Transverse colon (tissue), 4 donors: ENCODE results near the gene CWC27. TPM values are rescaled to one million over a fixed set of nuclear protein-coding genes. Genes with fewer than 3 reads are reported as not detected.

Source experiments
- DNase-seq: peaks from one replicate; pipeline ENCODE4 v3.0.0-alpha.2; 2019
- H3K27ac ChIP-seq, 4 donors: fragments of 200-600 bp; sonication (generic); 2 replicates each; pipeline ENCODE4 v1.5.1; 2016 to 2018; ENCODE audit warnings: inconsistent platforms in 4 of 4
- H3K27me3 ChIP-seq: fragments of 200-600 bp; sonication (generic); 2 replicates; pipeline ENCODE4 v1.5.1; 2017; ENCODE audit warnings: inconsistent platforms
- H3K36me3 ChIP-seq, 4 donors: fragments of 200-600 bp; sonication (generic); 2 replicates each; pipeline ENCODE4 v1.5.1; 2017 to 2019; ENCODE audit warnings: inconsistent platforms in 4 of 4
- H3K4me1 ChIP-seq, 4 donors: fragments of 200-600 bp; sonication (generic); 2 replicates each; pipeline ENCODE4 v1.5.1; 2017 to 2020; ENCODE audit warnings: inconsistent platforms in 4 of 4
- H3K4me3 ChIP-seq, 4 donors: fragments of 200-600 bp; sonication (generic); 1 replicate in 1 of 4; 2 replicates in 3 of 4; pipeline versions ENCODE4 v1.5.1 to v1.6.1; 2017 to 2019; ENCODE audit warnings: inconsistent platforms in 4 of 4
- H3K9me3 ChIP-seq, 2 donors: fragments of 200-600 bp; sonication (generic); 2 replicates each; pipeline ENCODE4 v1.5.1; 2017 to 2019; ENCODE audit warnings: inconsistent platforms in 2 of 2
- CTCF ChIP-seq, 5 experiments: fragments of 200-600 bp in 3 of 5; fragments of 450-650 bp in 2 of 5; sonication (generic) in 3 of 5; IDR thresholded peaks; 1 replicate in 2 of 5; 2 replicates in 3 of 5; pipeline ENCODE4 v1.5.1; 2016 to 2017; ENCODE audit warnings: antibody characterized with exemption in 5 of 5, inconsistent platforms in 3 of 5, mild to moderate bottlenecking in 2 of 5, moderate library complexity in 1 of 5
- EP300 ChIP-seq: sonication (generic); formaldehyde crosslinking; IDR thresholded peaks from one replicate; pipeline ENCODE4 v1.6.1; 2017; ENCODE audit warnings: antibody characterized with exemption, low read depth
- POLR2A ChIP-seq: fragments of 450-650 bp; IDR thresholded peaks from one replicate; pipeline ENCODE4 v1.6.1; 2016; ENCODE audit warnings: antibody characterized with exemption, mild to moderate bottlenecking, moderate library complexity
- POLR2AphosphoS5 ChIP-seq, 3 donors: sonication (generic); formaldehyde crosslinking; IDR thresholded peaks; one replicate each; pipeline ENCODE4 v1.6.1; 2016; ENCODE audit warnings: antibody characterized with exemption in 3 of 3
- WGBS, 2 donors: methylation state at CpG; one replicate each; pipeline ENCODE4 v1.1.5; 2018; ENCODE audit warnings: low coverage in 1 of 2; 5-methylcytosine and 5-hydroxymethylcytosine counted together
- in situ Hi-C, 4 donors: fragments of 200-750 bp; cut with MboI; loops; one replicate each; pipeline versions ENCODE4 v1.15.0 to v1.15.1; 2017; ENCODE audit warnings: low sequenced_read_pairs in 3 of 4, low pct_ligation_motif_present in 1 of 4, low pct_unique_long_range_greater_than_20kb in 1 of 4
- intact Hi-C: fragments of 100-400 bp; cut with DNase I; formaldehyde crosslinking; loops from one replicate; pipeline ENCODE4 v1.15.1; 2023; ENCODE audit warnings: low total_unique reads
- total RNA-seq, 4 donors: library from RNA; depleted of rRNA; stranded (reverse); fragments of >200 nt; gene quantifications; one replicate each; pipeline ENCODE4 v1.1.0, GENCODE V29; 2016

Gene CWC27
- total RNA-seq, 4 donors from 2014 or later = 9.6 to 36.2 (median 15.6) TPM; not detected in 1

GRCh38 chr5:65021527-65022226 is 252.9 kb downstream of the CWC27 start:
- in situ Hi-C loops (no loop called here), intact Hi-C loops (no loop called here)
- H3K27me3 ChIP-seq = no peaks in the 10 kb centered on the region
- no peak overlapping the region for H3K4me3 ChIP-seq
- no peaks in the 10 kb centered on the region for H3K9me3 ChIP-seq
- H3K4me1 ChIP-seq = peaks cover 0 to 8% (median 0%) of the 10 kb centered on the region in 4 donors
- no peaks in the 10 kb centered on the region for H3K36me3 ChIP-seq
- TF ChIP-seq POLR2A (no peak), POLR2AphosphoS5 (IDR thresholded peaks at IDR 0.05) (no peak), EP300 (no peak), CTCF (IDR thresholded peaks at IDR 0.05) (no peak)
- DNase-seq = no peak
- 65 to 80% methylated on average over 1 of the region's 1 CpG for WGBS, 2 donors
- no peak overlapping the region for H3K27ac ChIP-seq

GRCh38 chr5:65022932-65023331 is 254.2 kb downstream of the CWC27 start:
- Histone ChIP-seq H3K27me3 (no peaks in the 10 kb centered on the region), H3K36me3 (no peaks in the 10 kb centered on the region), H3K4me1 (no peaks in the 10 kb centered on the region), H3K9me3 (no peaks in the 10 kb centered on the region), H3K27ac (no peak overlapping the region), H3K4me3 (no peak overlapping the region)
- no peak for DNase-seq
- in situ Hi-C loops = no loop called here
- no peak for TF ChIP-seq POLR2A
- intact Hi-C loops = no loop called here

- H3K27ac ChIP-seq = no peak overlapping the region
- no peak overlapping the region for H3K4me3 ChIP-seq
- intact Hi-C loops (no loop called here), in situ Hi-C loops (loop anchor here in 1 of 4 donors (25.0 kb wide), 1 partner anchor 212 kb away; no protein-coding TSS in a partner anchor)
- no peaks in the 10 kb centered on the region for H3K4me1 ChIP-seq
- no peaks in the 10 kb centered on the region for H3K36me3 ChIP-seq
- H3K9me3 ChIP-seq = no peaks in the 10 kb centered on the region
- WGBS, 2 donors = 77 to 95% methylated on average over 1 of the region's 1 CpG
- no peak for TF ChIP-seq CTCF (IDR thresholded peaks at IDR 0.05)
- TF ChIP-seq POLR2AphosphoS5 (IDR thresholded peaks at IDR 0.05) = no peak
- TF ChIP-seq POLR2A = no peak
- no peak for TF ChIP-seq EP300
- no peak for DNase-seq
- H3K27me3 ChIP-seq = no peaks in the 10 kb centered on the region
Observed at GRCh38 chr5:65024681-65025080, 256.0 kb downstream of the CWC27 start.

- Histone ChIP-seq H3K27ac (no peak overlapping the region), H3K27me3 (no peaks in the 10 kb centered on the region), H3K9me3 (no peaks in the 10 kb centered on the region), H3K4me1 (no peaks in the 10 kb centered on the region), H3K36me3 (no peaks in the 10 kb centered on the region), H3K4me3 (no peak overlapping the region)
- in situ Hi-C loops = loop anchor here in 1 of 4 donors (25.0 kb wide), 1 partner anchor 215 kb away; no protein-coding TSS in a partner anchor
- DNase-seq = no peak
- intact Hi-C loops = no loop called here
- 50 to 62% methylated on average over 1 to 3 of the region's 3 CpGs for WGBS, 2 donors
- TF ChIP-seq POLR2AphosphoS5 (IDR thresholded peaks at IDR 0.05) (no peak), CTCF (IDR thresholded peaks at IDR 0.05) (no peak), POLR2A (no peak), EP300 (no peak)
Observed at GRCh38 chr5:65026816-65027548, 258.3 kb downstream of the CWC27 start.
